ENCODE measurements around the gene MAPK1IP1L.

MAPK1IP1L gene

GRCh38 chr14:55038708-55039107, 12.7 kb upstream of the MAPK1IP1L start:
- Histone ChIP-seq H3K36me3 (ENCODE audit: control insufficient read depth, insufficient read depth, low read length) (peaks cover 6% of the 10 kb centered on the region), H3K27me3 (ENCODE audit: control insufficient read depth, insufficient read depth, low read length) (no peaks in the 10 kb centered on the region), H3K4me1 (ENCODE audit: control insufficient read depth, insufficient read depth, low read length) (no peaks in the 10 kb centered on the region)

GRCh38 chr14:55043528-55043927, 7.9 kb upstream of the MAPK1IP1L start:
- no peak overlapping the region for H3K9ac ChIP-seq (ENCODE audit: low read length)

More at GRCh38 chr14:55038708-55039107, 12.7 kb upstream of the MAPK1IP1L start:
- Histone ChIP-seq H3K9ac (ENCODE audit: low read length) (no peak overlapping the region), H3K4me3 (ENCODE audit: low read length) (no peak overlapping the region), H3K27ac (ENCODE audit: low read depth, low read length) (no peak overlapping the region)

GRCh38 chr14:55045087-55045486, 6.4 kb upstream of the MAPK1IP1L start:
- peaks cover 8% of the 10 kb centered on the region for H3K36me3 ChIP-seq (ENCODE audit: control insufficient read depth, insufficient read depth, low read length)

More at GRCh38 chr14:55043528-55043927, 7.9 kb upstream of the MAPK1IP1L start:
- H3K27me3 ChIP-seq (ENCODE audit: control insufficient read depth, insufficient read depth, low read length), result no peaks in the 10 kb centered on the region
- no peak overlapping the region for H3K4me3 ChIP-seq (ENCODE audit: low read length)
- no peaks in the 10 kb centered on the region for H3K4me1 ChIP-seq (ENCODE audit: control insufficient read depth, insufficient read depth, low read length)
- no peak overlapping the region for H3K27ac ChIP-seq (ENCODE audit: low read depth, low read length)
- peaks cover 8% of the 10 kb centered on the region for H3K36me3 ChIP-seq (ENCODE audit: control insufficient read depth, insufficient read depth, low read length)

GRCh38 chr14:55047301-55048053, 4.0 kb upstream of the MAPK1IP1L start:
- H3K27ac ChIP-seq (ENCODE audit: low read depth, low read length), result no peak overlapping the region

More at GRCh38 chr14:55045087-55045486, 6.4 kb upstream of the MAPK1IP1L start:
- Histone ChIP-seq H3K27me3 (ENCODE audit: control insufficient read depth, insufficient read depth, low read length) (no peaks in the 10 kb centered on the region), H3K27ac (ENCODE audit: low read depth, low read length) (no peak overlapping the region), H3K9ac (ENCODE audit: low read length) (no peak overlapping the region), H3K4me3 (ENCODE audit: low read length) (no peak overlapping the region), H3K4me1 (ENCODE audit: control insufficient read depth, insufficient read depth, low read length) (no peaks in the 10 kb centered on the region)

GRCh38 chr14:55048900-55049436, 2.5 kb upstream of the MAPK1IP1L start:
- no peaks in the 10 kb centered on the region for H3K27me3 ChIP-seq (ENCODE audit: control insufficient read depth, insufficient read depth, low read length)
- H3K9ac ChIP-seq (ENCODE audit: low read length), result no peak overlapping the region
- peaks cover 14% of the 10 kb centered on the region for H3K4me1 ChIP-seq (ENCODE audit: control insufficient read depth, insufficient read depth, low read length)
- peaks cover 1% of the 10 kb centered on the region for H3K36me3 ChIP-seq (ENCODE audit: control insufficient read depth, insufficient read depth, low read length)
- H3K4me3 ChIP-seq (ENCODE audit: low read length), result no peak overlapping the region
- H3K27ac ChIP-seq (ENCODE audit: low read depth, low read length), result no peak overlapping the region

More at GRCh38 chr14:55047301-55048053, 4.0 kb upstream of the MAPK1IP1L start:
- H3K4me1 ChIP-seq (ENCODE audit: control insufficient read depth, insufficient read depth, low read length), result peaks cover 7% of the 10 kb centered on the region
- no peaks in the 10 kb centered on the region for H3K27me3 ChIP-seq (ENCODE audit: control insufficient read depth, insufficient read depth, low read length)
- no peak overlapping the region for H3K4me3 ChIP-seq (ENCODE audit: low read length)
- no peak overlapping the region for H3K9ac ChIP-seq (ENCODE audit: low read length)
- peaks cover 8% of the 10 kb centered on the region for H3K36me3 ChIP-seq (ENCODE audit: control insufficient read depth, insufficient read depth, low read length)

GRCh38 chr14:55051165-55051422, 353 bp upstream of the MAPK1IP1L start:
- H3K27ac ChIP-seq (ENCODE audit: low read depth, low read length), result peak overlapping the region; percentile 100
- H3K4me3 ChIP-seq (ENCODE audit: low read length), result peak overlapping the region; percentile 99
- peaks cover 14% of the 10 kb centered on the region for H3K4me1 ChIP-seq (ENCODE audit: control insufficient read depth, insufficient read depth, low read length)
- H3K27me3 ChIP-seq (ENCODE audit: control insufficient read depth, insufficient read depth, low read length), result no peaks in the 10 kb centered on the region
- peak overlapping the region; percentile 51 for H3K9ac ChIP-seq (ENCODE audit: low read length)
- no peaks in the 10 kb centered on the region for H3K36me3 ChIP-seq (ENCODE audit: control insufficient read depth, insufficient read depth, low read length)

- Histone ChIP-seq H3K36me3 (ENCODE audit: control insufficient read depth, insufficient read depth, low read length) (no peaks in the 10 kb centered on the region), H3K4me3 (ENCODE audit: low read length) (peak overlapping the region; percentile 99), H3K27ac (ENCODE audit: low read depth, low read length) (peak overlapping the region; percentile 100), H3K9ac (ENCODE audit: low read length) (peak overlapping the region; percentile 59), H3K4me1 (ENCODE audit: control insufficient read depth, insufficient read depth, low read length) (peaks cover 14% of the 10 kb centered on the region), H3K27me3 (ENCODE audit: control insufficient read depth, insufficient read depth, low read length) (no peaks in the 10 kb centered on the region)
Observed at GRCh38 chr14:55052269-55052930, 953 bp downstream of the MAPK1IP1L start.

GRCh38 chr14:55053018-55053417, 1.6 kb downstream of the MAPK1IP1L start:
- Histone ChIP-seq H3K36me3 (ENCODE audit: control insufficient read depth, insufficient read depth, low read length) (peaks cover 2% of the 10 kb centered on the region), H3K9ac (ENCODE audit: low read length) (no peak overlapping the region), H3K4me1 (ENCODE audit: control insufficient read depth, insufficient read depth, low read length) (peaks cover 14% of the 10 kb centered on the region), H3K4me3 (ENCODE audit: low read length) (peak overlapping the region; percentile 99), H3K27me3 (ENCODE audit: control insufficient read depth, insufficient read depth, low read length) (no peaks in the 10 kb centered on the region), H3K27ac (ENCODE audit: low read depth, low read length) (peak overlapping the region; percentile 100)

- peaks cover 3% of the 10 kb centered on the region for H3K36me3 ChIP-seq (ENCODE audit: control insufficient read depth, insufficient read depth, low read length)
- H3K9ac ChIP-seq (ENCODE audit: low read length), result no peak overlapping the region
- peaks cover 14% of the 10 kb centered on the region for H3K4me1 ChIP-seq (ENCODE audit: control insufficient read depth, insufficient read depth, low read length)
- H3K27me3 ChIP-seq (ENCODE audit: control insufficient read depth, insufficient read depth, low read length), result no peaks in the 10 kb centered on the region
- no peak overlapping the region for H3K27ac ChIP-seq (ENCODE audit: low read depth, low read length)
- no peak overlapping the region for H3K4me3 ChIP-seq (ENCODE audit: low read length)
Observed at GRCh38 chr14:55053500-55053899, 2.1 kb downstream of the MAPK1IP1L start.

- H3K4me1 ChIP-seq (ENCODE audit: control insufficient read depth, insufficient read depth, low read length), result peaks cover 14% of the 10 kb centered on the region
- no peak overlapping the region for H3K4me3 ChIP-seq (ENCODE audit: low read length)
- no peak overlapping the region for H3K27ac ChIP-seq (ENCODE audit: low read depth, low read length)
- H3K9ac ChIP-seq (ENCODE audit: low read length), result no peak overlapping the region
- peaks cover 3% of the 10 kb centered on the region for H3K36me3 ChIP-seq (ENCODE audit: control insufficient read depth, insufficient read depth, low read length)
- H3K27me3 ChIP-seq (ENCODE audit: control insufficient read depth, insufficient read depth, low read length), result no peaks in the 10 kb centered on the region
Observed at GRCh38 chr14:55054098-55054497, 2.7 kb downstream of the MAPK1IP1L start.

GRCh38 chr14:55057919-55058318, 6.5 kb downstream of the MAPK1IP1L start:
- Histone ChIP-seq H3K27me3 (ENCODE audit: control insufficient read depth, insufficient read depth, low read length) (no peaks in the 10 kb centered on the region), H3K4me1 (ENCODE audit: control insufficient read depth, insufficient read depth, low read length) (peaks cover 4% of the 10 kb centered on the region), H3K36me3 (ENCODE audit: control insufficient read depth, insufficient read depth, low read length) (peaks cover 6% of the 10 kb centered on the region), H3K9ac (ENCODE audit: low read length) (no peak overlapping the region), H3K27ac (ENCODE audit: low read depth, low read length) (no peak overlapping the region), H3K4me3 (ENCODE audit: low read length) (no peak overlapping the region)

- Histone ChIP-seq H3K4me3 (ENCODE audit: low read length) (no peak overlapping the region), H3K9ac (ENCODE audit: low read length) (no peak overlapping the region), H3K36me3 (ENCODE audit: control insufficient read depth, insufficient read depth, low read length) (peaks cover 8% of the 10 kb centered on the region), H3K27me3 (ENCODE audit: control insufficient read depth, insufficient read depth, low read length) (no peaks in the 10 kb centered on the region), H3K27ac (ENCODE audit: low read depth, low read length) (no peak overlapping the region), H3K4me1 (ENCODE audit: control insufficient read depth, insufficient read depth, low read length) (no peaks in the 10 kb centered on the region)
Observed at GRCh38 chr14:55059333-55059732, 7.9 kb downstream of the MAPK1IP1L start.

Measured in rectal smooth muscle tissue (tissue), 1 donor.